HG03025 (cell line): Measurements from ENCODE around the gene DLG2.

Source experiments
- ATAC-seq: cut with Tn5 transposase; IDR thresholded peaks from one replicate; pipeline ENCODE4 v1.9.1; 2021; ENCODE audit warnings: mild to moderate bottlenecking, moderate library complexity; ENCODE audit not compliant: unreplicated experiment, low FRiP score

DLG2 gene

GRCh38 chr11:84722583-84723108 lies 904.5 kb downstream of the DLG2 start:
- no peak for ATAC-seq

GRCh38 chr11:84721561-84721961 lies 905.6 kb downstream of the DLG2 start:
- ATAC-seq = no peak

- no peak for ATAC-seq
Observed at GRCh38 chr11:84720706-84721402, 906.3 kb downstream of the DLG2 start.

- no peak for ATAC-seq
Observed at GRCh38 chr11:84719935-84720577, 907.1 kb downstream of the DLG2 start.

GRCh38 chr11:84714316-84714780 lies 912.8 kb downstream of the DLG2 start:
- peak; percentile 85 for ATAC-seq

- ATAC-seq = no peak
Observed at GRCh38 chr11:84691830-84692229, 935.3 kb downstream of the DLG2 start.

- ATAC-seq = no peak
Observed at GRCh38 chr11:84687433-84687832, 939.7 kb downstream of the DLG2 start.

- ATAC-seq = no peak
Observed at GRCh38 chr11:84686716-84687115, 940.4 kb downstream of the DLG2 start.

GRCh38 chr11:84685976-84686375 lies 941.2 kb downstream of the DLG2 start:
- no peak for ATAC-seq

GRCh38 chr11:84685149-84685548 lies 942.0 kb downstream of the DLG2 start:
- ATAC-seq = no peak

- no peak for ATAC-seq
Observed at GRCh38 chr11:84681456-84681855, 945.7 kb downstream of the DLG2 start.

GRCh38 chr11:84675396-84676025 lies 951.6 kb downstream of the DLG2 start:
- ATAC-seq = no peak

GRCh38 chr11:84673753-84674152 lies 953.4 kb downstream of the DLG2 start:
- no peak for ATAC-seq

- no peak for ATAC-seq
Observed at GRCh38 chr11:84671325-84671999, 955.7 kb downstream of the DLG2 start.

- no peak for ATAC-seq
Observed at GRCh38 chr11:84663731-84664130, 963.4 kb downstream of the DLG2 start.

GRCh38 chr11:84660257-84660977 lies 966.7 kb downstream of the DLG2 start:
- no peak for ATAC-seq

GRCh38 chr11:84655712-84656111 lies 971.4 kb downstream of the DLG2 start:
- no peak for ATAC-seq

GRCh38 chr11:84648471-84648870 lies 978.7 kb downstream of the DLG2 start:
- ATAC-seq = no peak

GRCh38 chr11:84645988-84646694 lies 981.0 kb downstream of the DLG2 start:
- ATAC-seq = no peak

GRCh38 chr11:84642500-84642899 lies 984.6 kb downstream of the DLG2 start:
- ATAC-seq = no peak
